Measurements from ENCODE around the gene D2HGDH. TPM values are rescaled to one million over a fixed set of nuclear protein-coding genes. Genes with fewer than 3 reads are reported as not detected.

D2HGDH gene
- total RNA-seq, 1 experiment from 2014 or later: 131 TPM

- no peak overlapping the region for H3K4me3 ChIP-seq
- ChIA-PET CTCF (no interaction called here), POLR2A (ENCODE audit: unreplicated experiment) (no interaction called here)
- BruUV-seq (replicated peaks): no TSS peak
- no peaks in the 10 kb centered on the region for H3K27me3 ChIP-seq (ENCODE audit: insufficient read depth, low read depth)
- no peak overlapping the region for H2AFZ ChIP-seq
- 0 out of 2 replicates have a peak, but pooled peaks cover under 1% of the 10 kb centered on the region for H4K20me1 ChIP-seq (ENCODE audit: insufficient read depth)
- 0 out of 2 replicates have a peak, but pooled peaks cover 8% of the 10 kb centered on the region for H3F3A ChIP-seq (ENCODE audit: insufficient read depth, low read depth)
- H3K9me2 ChIP-seq (ENCODE audit: insufficient read depth): no peaks in the 10 kb centered on the region
- intact Hi-C loops (cut with micrococcal nuclease; ENCODE audit: unreplicated experiment): no loop called here
- no peak for DNase-seq
- no peak overlapping the region for H3K4me2 ChIP-seq
- no peaks in the 10 kb centered on the region for H3K9me3 ChIP-seq (ENCODE audit: insufficient read depth, low read depth)
- H3K27ac ChIP-seq: no peak overlapping the region
- H3K4me1 ChIP-seq (replicated peaks; ENCODE audit: insufficient read depth): no peaks in the 10 kb centered on the region
- no peak for TF ChIP-seq EZH2 (IDR thresholded peaks at IDR 0.05; ENCODE audit: low read depth)
- H3K36me3 ChIP-seq (ENCODE audit: low read depth): no peaks in the 10 kb centered on the region
- H3K79me2 ChIP-seq (ENCODE audit: low read depth): no peaks in the 10 kb centered on the region
Measured at GRCh38 chr2:241768251-241768711, 33.9 kb downstream of the D2HGDH start.

- CTCF ChIA-PET: no interaction called here
Measured at GRCh38 chr2:241768850-241769249, 34.4 kb downstream of the D2HGDH start.

GRCh38 chr2:241769819-241770184 lies 35.4 kb downstream of the D2HGDH start:
- Histone ChIP-seq H3K79me2 (ENCODE audit: low read depth) (no peaks in the 10 kb centered on the region), H3K4me1 (replicated peaks; ENCODE audit: insufficient read depth) (peaks cover 13% of the 10 kb centered on the region), H3K9me2 (ENCODE audit: insufficient read depth) (no peaks in the 10 kb centered on the region), H3K27ac (no peak overlapping the region), H3K4me3 (no peak overlapping the region), H3K27me3 (ENCODE audit: insufficient read depth, low read depth) (no peaks in the 10 kb centered on the region), H3K9me3 (ENCODE audit: insufficient read depth, low read depth) (no peaks in the 10 kb centered on the region), H3K4me2 (no peak overlapping the region), H4K20me1 (ENCODE audit: insufficient read depth) (no peaks in the 10 kb centered on the region), H3F3A (ENCODE audit: insufficient read depth, low read depth) (0 out of 2 replicates have a peak, but pooled peaks cover 8% of the 10 kb centered on the region), H2AFZ (no peak overlapping the region), H3K36me3 (ENCODE audit: low read depth) (no peaks in the 10 kb centered on the region)
- TF ChIP-seq CTCF (conservative IDR thresholded peaks at IDR 0.05) (no peak), EZH2 (IDR thresholded peaks at IDR 0.05; ENCODE audit: low read depth) (no peak)
- POLR2A ChIA-PET (ENCODE audit: unreplicated experiment): no interaction called here
- BruUV-seq (replicated peaks): no TSS peak
- intact Hi-C loops (cut with micrococcal nuclease; ENCODE audit: unreplicated experiment): no loop called here
- CTCF ChIA-PET: no interaction called here
- no peak for DNase-seq

More at GRCh38 chr2:241768850-241769249, 34.4 kb downstream of the D2HGDH start:
- TF ChIP-seq EZH2 (IDR thresholded peaks at IDR 0.05; ENCODE audit: low read depth): no peak
- intact Hi-C loops (cut with micrococcal nuclease; ENCODE audit: unreplicated experiment): no loop called here
- no TSS peak for BruUV-seq (replicated peaks)
- Histone ChIP-seq H3K4me2 (no peak overlapping the region), H3K79me2 (ENCODE audit: low read depth) (no peaks in the 10 kb centered on the region), H3K4me1 (replicated peaks; ENCODE audit: insufficient read depth) (peaks cover 4% of the 10 kb centered on the region), H3F3A (ENCODE audit: insufficient read depth, low read depth) (0 out of 2 replicates have a peak, but pooled peaks cover 8% of the 10 kb centered on the region), H3K4me3 (no peak overlapping the region), H3K27ac (no peak overlapping the region), H4K20me1 (ENCODE audit: insufficient read depth) (no peaks in the 10 kb centered on the region), H2AFZ (no peak overlapping the region), H3K36me3 (ENCODE audit: low read depth) (no peaks in the 10 kb centered on the region), H3K27me3 (ENCODE audit: insufficient read depth, low read depth) (no peaks in the 10 kb centered on the region), H3K9me3 (ENCODE audit: insufficient read depth, low read depth) (no peaks in the 10 kb centered on the region), H3K9me2 (ENCODE audit: insufficient read depth) (no peaks in the 10 kb centered on the region)
- DNase-seq: no peak
- POLR2A ChIA-PET (ENCODE audit: unreplicated experiment): no interaction called here

GRCh38 chr2:241770185-241770935 lies 35.9 kb downstream of the D2HGDH start:
- Histone ChIP-seq H3K27ac (no peak overlapping the region), H2AFZ (no peak overlapping the region), H3K4me1 (replicated peaks; ENCODE audit: insufficient read depth) (peaks cover 18% of the 10 kb centered on the region), H3F3A (ENCODE audit: insufficient read depth, low read depth) (0 out of 2 replicates have a peak, but pooled peaks cover 8% of the 10 kb centered on the region), H3K36me3 (ENCODE audit: low read depth) (no peaks in the 10 kb centered on the region), H3K27me3 (ENCODE audit: insufficient read depth, low read depth) (no peaks in the 10 kb centered on the region), H3K9me2 (ENCODE audit: insufficient read depth) (no peaks in the 10 kb centered on the region), H3K4me2 (no peak overlapping the region), H4K20me1 (ENCODE audit: insufficient read depth) (no peaks in the 10 kb centered on the region), H3K79me2 (ENCODE audit: low read depth) (no peaks in the 10 kb centered on the region), H3K9me3 (ENCODE audit: insufficient read depth, low read depth) (no peaks in the 10 kb centered on the region), H3K4me3 (no peak overlapping the region)
- DNase-seq: no peak
- no TSS peak for BruUV-seq (replicated peaks)
- ChIA-PET POLR2A (ENCODE audit: unreplicated experiment) (no interaction called here), CTCF (no interaction called here)
- intact Hi-C loops (cut with micrococcal nuclease; ENCODE audit: unreplicated experiment): no loop called here
- no peak for TF ChIP-seq EZH2 (IDR thresholded peaks at IDR 0.05; ENCODE audit: low read depth)
- no peak for TF ChIP-seq CTCF (conservative IDR thresholded peaks at IDR 0.05)
